Gastroesophageal sphincter (tissue), 4 donors: ENCODE measurements around the gene ESR2. TPM values are rescaled to one million over a fixed set of nuclear protein-coding genes. Genes with fewer than 3 reads are reported as not detected.

ENCODE experiments used
- ATAC-seq: fragments of 150-250 bp; one replicate; pipeline ENCODE4 v1.9.1; 2016; ENCODE audit warnings: mild to moderate bottlenecking, moderate library complexity
- H3K27ac ChIP-seq, 4 donors: fragments of 200-600 bp; sonication (generic) in 3 of 4; 1 replicate in 3 of 4; 2 replicates in 1 of 4; pipeline ENCODE4 v1.5.1; 2016 to 2019
- H3K27me3 ChIP-seq: fragments of 200-600 bp; sonication (generic); one replicate; pipeline ENCODE4 v1.5.1; 2019
- H3K36me3 ChIP-seq, 2 donors: fragments of 200-600 bp; sonication (generic); one replicate each; pipeline ENCODE4 v1.5.1; 2019; ENCODE audit warnings: control low read depth in 1 of 2
- H3K4me1 ChIP-seq, 3 donors: fragments of 200-600 bp; sonication (generic); 1 replicate in 2 of 3; 2 replicates in 1 of 3; pipeline ENCODE4 v1.5.1; 2016 to 2019; ENCODE audit warnings: control low read depth in 2 of 3
- H3K4me3 ChIP-seq, 2 donors: fragments of 200-600 bp; sonication (generic); one replicate each; pipeline ENCODE4 v1.5.1; 2019; ENCODE audit warnings: mild to moderate bottlenecking in 1 of 2, moderate library complexity in 1 of 2
- H3K9me3 ChIP-seq, 3 donors: fragments of 200-600 bp; sonication (generic); one replicate each; pipeline ENCODE4 v1.5.1; 2017 to 2019; ENCODE audit warnings: control low read depth in 2 of 3
- CTCF ChIP-seq, 4 experiments: fragments of 200-600 bp in 2 of 4; fragments of 450-650 bp in 2 of 4; sonication (generic) in 1 of 4; IDR thresholded peaks; one replicate each; pipeline ENCODE4 v1.5.1; 2017 to 2019; ENCODE audit warnings: antibody characterized with exemption in 4 of 4, mild to moderate bottlenecking in 2 of 4, moderate library complexity in 2 of 4
- EP300 ChIP-seq: sonication (generic); formaldehyde crosslinking; IDR thresholded peaks from one replicate; pipeline ENCODE4 v1.6.1; 2017; ENCODE audit warnings: antibody characterized with exemption, mild to moderate bottlenecking
- POLR2A ChIP-seq, 2 donors: fragments of 450-650 bp; IDR thresholded peaks; one replicate each; pipeline ENCODE4 v1.6.1; 2017; ENCODE audit warnings: antibody characterized with exemption in 2 of 2, mild to moderate bottlenecking in 2 of 2, moderate library complexity in 1 of 2
- POLR2AphosphoS5 ChIP-seq: sonication (generic); formaldehyde crosslinking; IDR thresholded peaks from one replicate; pipeline ENCODE4 v1.6.1; 2017; ENCODE audit warnings: antibody characterized with exemption
- WGBS, 2 donors: methylation state at CpG; one replicate each; pipeline ENCODE4 v1.1.5; 2018; ENCODE audit warnings: low coverage in 1 of 2; 5-methylcytosine and 5-hydroxymethylcytosine counted together
- total RNA-seq, 4 donors: library from RNA; depleted of rRNA; stranded (reverse); fragments of >200 nt; gene quantifications; one replicate each; pipeline ENCODE4 v1.1.0, GENCODE V29; 2016

The ESR2 gene
- total RNA-seq, 4 donors from 2014 or later = 0.23 to 2.5 (median 0.40) TPM; not detected in 1

GRCh38 chr14:64159588-64159987, 134.6 kb downstream of the ESR2 start:
- no peak for ATAC-seq
- Histone ChIP-seq H3K27ac (no peak overlapping the region), H3K4me1 (no peaks in the 10 kb centered on the region), H3K9me3 (no peaks in the 10 kb centered on the region), H3K4me3 (no peak overlapping the region), H3K27me3 (no peaks in the 10 kb centered on the region), H3K36me3 (peaks cover 0 to 79% of the 10 kb centered on the region in 2 donors)
- WGBS, 2 donors = 93% methylated on average over 3 of the region's 3 CpGs; no CpG with 5 or more reads in 1 of the 2 donors
- TF ChIP-seq EP300 (no peak), CTCF (IDR thresholded peaks at IDR 0.05) (no peak), POLR2AphosphoS5 (no peak), POLR2A (IDR thresholded peaks at IDR 0.05) (no peak)

GRCh38 chr14:64158608-64159007, 135.6 kb downstream of the ESR2 start:
- no peaks in the 10 kb centered on the region for H3K27me3 ChIP-seq
- H3K27ac ChIP-seq = no peak overlapping the region
- H3K36me3 ChIP-seq = peaks cover 0 to 79% of the 10 kb centered on the region in 2 donors
- 80 to 82% methylated on average over 1 to 2 of the region's 2 CpGs for WGBS, 2 donors
- TF ChIP-seq POLR2A (IDR thresholded peaks at IDR 0.05) (no peak), POLR2AphosphoS5 (no peak), CTCF (IDR thresholded peaks at IDR 0.05) (no peak), EP300 (no peak)
- H3K4me3 ChIP-seq = no peak overlapping the region
- no peak for ATAC-seq
- H3K4me1 ChIP-seq = no peaks in the 10 kb centered on the region
- H3K9me3 ChIP-seq = no peaks in the 10 kb centered on the region

GRCh38 chr14:64149921-64150320, 144.2 kb downstream of the ESR2 start:
- H3K9me3 ChIP-seq = no peaks in the 10 kb centered on the region
- H3K36me3 ChIP-seq = peaks cover 0 to 76% of the 10 kb centered on the region in 2 donors
- H3K27ac ChIP-seq = no peak overlapping the region
- no peaks in the 10 kb centered on the region for H3K27me3 ChIP-seq
- 82 to 85% methylated on average over 3 to 4 of the region's 8 CpGs for WGBS, 2 donors
- ATAC-seq = no peak
- H3K4me3 ChIP-seq = no peak overlapping the region
- no peak for TF ChIP-seq POLR2AphosphoS5
- no peaks in the 10 kb centered on the region for H3K4me1 ChIP-seq

- H3K36me3 ChIP-seq = peaks cover 0 to 76% of the 10 kb centered on the region in 2 donors
- TF ChIP-seq POLR2A (IDR thresholded peaks at IDR 0.05) = no peak
- TF ChIP-seq POLR2AphosphoS5 = no peak
- no peak for TF ChIP-seq EP300
- no peak for TF ChIP-seq CTCF (IDR thresholded peaks at IDR 0.05)
- no peaks in the 10 kb centered on the region for H3K9me3 ChIP-seq
- H3K4me1 ChIP-seq = no peaks in the 10 kb centered on the region
- 66 to 78% methylated on average over 6 to 7 of the region's 7 CpGs for WGBS, 2 donors
- H3K27ac ChIP-seq = no peak overlapping the region
- H3K27me3 ChIP-seq = no peaks in the 10 kb centered on the region
- ATAC-seq = no peak
- H3K4me3 ChIP-seq = no peak overlapping the region
Observed at GRCh38 chr14:64147126-64147790, 146.9 kb downstream of the ESR2 start.

GRCh38 chr14:64137657-64138290, 156.4 kb downstream of the ESR2 start:
- 76 to 79% methylated on average over 8 to 9 of the region's 9 CpGs for WGBS, 2 donors
- ATAC-seq = no peak
- Histone ChIP-seq H3K4me1 (no peaks in the 10 kb centered on the region), H3K4me3 (no peak overlapping the region), H3K27me3 (no peaks in the 10 kb centered on the region), H3K36me3 (peaks cover 0 to 94% of the 10 kb centered on the region in 2 donors), H3K27ac (no peak overlapping the region), H3K9me3 (no peaks in the 10 kb centered on the region)
- TF ChIP-seq CTCF (IDR thresholded peaks at IDR 0.05) (no peak), POLR2AphosphoS5 (no peak), EP300 (no peak), POLR2A (IDR thresholded peaks at IDR 0.05) (no peak)
